Amygdala (tissue), 56 donors: ENCODE measurements around the gene SSH3.

Experiments used
- DNase-seq, 56 donors: peaks; one replicate each; lab custom pipeline; 2025; lab: John Stamatoyannopoulos, UW

SSH3 gene, protein sequence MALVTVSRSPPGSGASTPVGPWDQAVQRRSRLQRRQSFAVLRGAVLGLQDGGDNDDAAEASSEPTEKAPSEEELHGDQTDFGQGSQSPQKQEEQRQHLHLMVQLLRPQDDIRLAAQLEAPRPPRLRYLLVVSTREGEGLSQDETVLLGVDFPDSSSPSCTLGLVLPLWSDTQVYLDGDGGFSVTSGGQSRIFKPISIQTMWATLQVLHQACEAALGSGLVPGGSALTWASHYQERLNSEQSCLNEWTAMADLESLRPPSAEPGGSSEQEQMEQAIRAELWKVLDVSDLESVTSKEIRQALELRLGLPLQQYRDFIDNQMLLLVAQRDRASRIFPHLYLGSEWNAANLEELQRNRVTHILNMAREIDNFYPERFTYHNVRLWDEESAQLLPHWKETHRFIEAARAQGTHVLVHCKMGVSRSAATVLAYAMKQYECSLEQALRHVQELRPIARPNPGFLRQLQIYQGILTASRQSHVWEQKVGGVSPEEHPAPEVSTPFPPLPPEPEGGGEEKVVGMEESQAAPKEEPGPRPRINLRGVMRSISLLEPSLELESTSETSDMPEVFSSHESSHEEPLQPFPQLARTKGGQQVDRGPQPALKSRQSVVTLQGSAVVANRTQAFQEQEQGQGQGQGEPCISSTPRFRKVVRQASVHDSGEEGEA

DNA sequence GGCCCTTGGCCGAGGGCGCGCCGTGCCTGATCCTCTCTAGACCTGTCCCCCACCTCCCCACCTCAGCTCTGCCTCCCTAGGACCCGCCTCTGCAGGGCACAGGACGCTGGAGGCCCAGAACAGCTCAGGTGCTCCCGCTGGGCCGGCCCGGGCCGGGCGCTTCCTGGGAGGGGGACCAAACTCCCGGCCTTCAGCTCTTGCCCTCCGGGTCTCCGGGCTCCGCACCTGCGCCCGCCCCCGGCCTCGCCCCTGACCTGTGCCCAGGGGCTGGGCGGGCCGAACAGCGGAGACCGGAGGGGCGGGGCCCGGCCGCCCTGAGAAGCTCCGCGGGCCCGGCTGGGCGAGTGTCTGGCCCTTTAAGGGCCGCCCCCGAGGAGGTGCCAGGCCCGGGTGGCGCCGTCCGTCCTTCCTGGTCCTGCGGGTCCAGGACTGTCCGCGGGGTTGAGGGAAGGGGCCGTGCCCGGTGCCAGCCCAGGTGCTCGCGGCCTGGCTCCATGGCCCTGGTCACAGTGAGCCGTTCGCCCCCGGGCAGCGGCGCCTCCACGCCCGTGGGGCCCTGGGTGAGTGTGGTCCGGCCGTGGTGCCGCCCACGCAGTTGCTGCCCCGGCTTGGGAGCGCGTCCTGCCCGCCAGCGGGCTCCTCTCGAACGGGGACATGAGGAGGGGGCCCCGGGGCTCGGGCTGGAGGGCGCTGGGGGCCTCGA lies at the start of gene SSH3:
Gene SSH3, plus strand, starts transcription at position 399 of the 703 bp plus-strand sequence. Its CDS starts 96 bp downstream, at position 495.
- peak in 39 of 56 donors; percentile 22 to 80 (median 47) for DNase-seq

GRCh38 chr11:67253872-67254624 lies 49.3 kb upstream of the SSH3 start:
- DNase-seq = no peak

DNA sequence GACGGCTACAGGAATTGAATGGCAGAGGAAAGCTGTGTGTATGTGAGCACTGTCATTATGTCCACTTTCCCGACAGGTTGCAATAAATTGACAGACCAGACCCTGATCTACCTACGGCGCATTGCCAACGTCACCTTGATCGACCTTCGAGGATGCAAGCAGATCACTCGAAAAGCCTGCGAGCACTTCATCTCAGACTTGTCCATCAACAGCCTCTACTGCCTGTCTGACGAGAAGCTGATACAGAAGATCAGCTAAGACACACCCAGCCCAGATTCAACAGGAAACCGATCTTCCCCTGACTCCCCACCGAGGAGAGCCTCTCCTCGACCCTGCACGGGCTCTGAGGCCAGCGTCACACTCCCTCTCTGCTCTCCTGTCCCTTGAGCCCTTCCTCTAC lies 48.5 kb upstream of the SSH3 start:
- no peak for DNase-seq

- DNase-seq = no peak
These were observed 48.0 kb upstream of the SSH3 start for GRCh38 chr11:67255353-67255752.

GRCh38 chr11:67255864-67256263 lies 47.5 kb upstream of the SSH3 start:
- no peak for DNase-seq

GRCh38 chr11:67256477-67257135 lies 46.7 kb upstream of the SSH3 start:
- DNase-seq = no peak

- DNase-seq = no peak
These were observed 42.9 kb upstream of the SSH3 start for GRCh38 chr11:67260406-67260805.

DNA sequence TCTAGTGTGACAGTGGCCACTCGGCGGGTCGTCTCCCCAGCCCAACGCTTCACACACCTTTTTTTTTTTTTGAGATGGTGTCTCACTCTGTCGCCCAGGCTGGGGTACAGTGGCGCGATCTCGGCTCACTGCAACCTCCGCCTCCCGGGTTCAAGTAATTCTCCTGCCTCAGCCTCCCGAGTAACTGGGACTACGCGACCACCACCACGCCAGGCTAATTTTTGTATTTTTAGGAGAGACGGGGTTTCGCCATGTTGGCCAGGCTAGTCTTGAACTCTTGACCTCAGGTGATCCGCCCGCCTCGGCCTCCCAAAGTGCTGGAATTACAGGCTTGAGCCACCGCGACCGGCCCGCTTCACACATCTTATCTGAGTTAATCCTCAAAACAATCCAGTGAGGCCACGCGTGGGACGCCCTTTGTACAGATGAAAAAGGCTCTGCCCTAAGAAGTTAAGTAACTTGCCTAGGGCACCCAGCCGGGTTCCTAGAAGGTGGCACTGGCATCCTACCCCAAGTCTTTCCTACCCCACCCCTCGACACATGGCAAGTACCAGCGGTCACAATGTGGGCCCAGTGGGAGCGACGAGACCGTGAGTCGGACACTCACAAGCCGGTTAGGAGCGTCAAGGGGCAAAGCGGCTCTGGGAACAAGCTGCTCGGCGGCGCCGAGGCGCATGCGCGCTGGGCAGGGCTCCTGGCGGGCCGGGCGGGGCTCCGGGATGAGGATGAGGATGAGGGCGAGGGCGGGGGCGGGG lies 42.3 kb upstream of the SSH3 start:
- DNase-seq = peak in 36 of 56 donors; percentile 20 to 78 (median 46)

GRCh38 chr11:67261640-67261945 lies 41.7 kb upstream of the SSH3 start:
- peak in 2 of 56 donors; percentile 37 to 42 for DNase-seq

- DNase-seq = peak in 1 of 56 donors; percentile 35
These were observed 41.2 kb upstream of the SSH3 start for GRCh38 chr11:67261946-67262681.

DNA sequence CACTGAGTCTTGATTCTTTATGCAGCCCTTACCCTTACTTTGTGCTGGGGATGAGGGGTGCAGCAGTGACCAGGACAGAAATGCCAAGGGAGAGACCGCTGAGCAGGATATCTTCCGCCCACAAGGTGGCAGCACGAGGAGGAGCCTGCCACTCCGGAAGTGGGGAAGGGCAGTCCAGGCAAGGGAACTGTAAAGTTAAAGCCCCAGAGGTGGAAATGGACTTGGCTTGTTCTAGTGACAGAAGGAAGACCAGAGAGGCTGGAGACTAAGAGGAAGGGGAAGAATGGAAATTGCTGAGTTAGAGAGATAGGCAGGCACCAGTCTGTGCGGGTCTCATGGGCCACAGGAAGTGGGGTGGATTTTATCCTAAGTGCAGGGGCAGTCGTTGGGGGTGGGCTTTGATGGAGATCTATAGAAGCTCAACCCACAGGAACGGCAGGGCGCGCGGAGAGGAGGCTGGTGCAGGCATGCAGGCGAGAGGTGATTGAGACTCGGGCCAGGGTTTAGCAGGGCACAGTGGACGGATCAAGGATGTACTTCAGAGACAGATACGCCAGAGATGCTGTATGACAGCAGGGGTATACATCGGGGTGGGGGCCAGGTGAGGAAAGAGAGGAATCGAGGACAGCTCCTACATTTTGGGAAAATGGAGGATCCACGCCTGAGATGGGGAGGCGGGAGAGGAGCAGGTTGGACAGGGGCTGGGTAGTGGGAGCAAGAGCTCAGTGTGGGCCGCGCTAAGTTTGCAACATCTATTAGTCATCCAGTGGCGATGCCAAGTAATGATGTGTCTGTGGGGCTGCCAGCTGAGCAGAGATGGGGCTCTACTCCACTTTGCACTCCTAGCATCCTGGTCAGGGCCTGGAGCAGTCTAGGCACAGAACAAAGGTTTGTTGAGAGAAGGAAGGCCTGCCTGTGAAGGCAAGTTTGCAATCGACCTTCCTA lies 40.3 kb upstream of the SSH3 start:
- peak in 47 of 56 donors; percentile 22 to 80 (median 57) for DNase-seq

- DNase-seq = no peak
These were observed 39.1 kb upstream of the SSH3 start for GRCh38 chr11:67264260-67264659.

DNA sequence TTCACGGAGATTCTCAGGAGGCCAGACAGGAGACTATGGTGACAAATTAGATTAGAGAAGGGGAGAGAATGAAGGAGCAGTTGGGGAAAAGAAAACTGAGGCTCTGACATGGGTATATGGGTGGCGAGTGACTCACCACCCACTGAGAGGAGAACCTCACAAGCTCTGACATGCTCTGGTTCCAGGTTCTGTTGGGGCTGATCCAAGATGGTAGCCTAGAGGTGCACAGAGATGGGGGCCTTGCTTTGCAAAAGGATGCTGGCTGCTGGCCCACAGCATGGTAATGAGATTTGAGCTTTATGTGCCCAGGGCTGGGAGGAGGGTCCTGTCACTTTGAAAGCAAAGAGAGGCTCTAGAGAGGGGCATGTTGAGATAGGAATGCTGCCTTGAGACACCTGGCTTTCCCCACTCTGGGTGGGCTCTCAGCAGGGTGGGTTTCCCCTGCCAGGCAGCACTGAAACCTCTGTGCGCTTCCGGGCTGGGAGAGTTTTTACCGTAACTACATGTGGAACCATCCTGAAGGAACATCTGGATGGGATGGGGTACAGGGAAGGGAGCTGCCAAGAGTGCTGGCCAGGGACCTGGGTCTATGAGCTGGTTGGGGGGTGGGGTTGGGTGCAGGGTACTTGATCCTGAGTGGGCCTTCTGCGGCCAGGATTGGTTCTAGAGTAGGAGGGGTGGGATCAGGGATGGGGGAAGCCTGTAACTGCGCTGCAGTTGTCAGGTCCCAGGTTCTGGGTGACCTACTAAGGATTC lies 38.3 kb upstream of the SSH3 start:
- no peak for DNase-seq

GRCh38 chr11:67265633-67266448 lies 37.5 kb upstream of the SSH3 start:
- peak in 39 of 56 donors; percentile 30 to 82 (median 51) for DNase-seq

DNA sequence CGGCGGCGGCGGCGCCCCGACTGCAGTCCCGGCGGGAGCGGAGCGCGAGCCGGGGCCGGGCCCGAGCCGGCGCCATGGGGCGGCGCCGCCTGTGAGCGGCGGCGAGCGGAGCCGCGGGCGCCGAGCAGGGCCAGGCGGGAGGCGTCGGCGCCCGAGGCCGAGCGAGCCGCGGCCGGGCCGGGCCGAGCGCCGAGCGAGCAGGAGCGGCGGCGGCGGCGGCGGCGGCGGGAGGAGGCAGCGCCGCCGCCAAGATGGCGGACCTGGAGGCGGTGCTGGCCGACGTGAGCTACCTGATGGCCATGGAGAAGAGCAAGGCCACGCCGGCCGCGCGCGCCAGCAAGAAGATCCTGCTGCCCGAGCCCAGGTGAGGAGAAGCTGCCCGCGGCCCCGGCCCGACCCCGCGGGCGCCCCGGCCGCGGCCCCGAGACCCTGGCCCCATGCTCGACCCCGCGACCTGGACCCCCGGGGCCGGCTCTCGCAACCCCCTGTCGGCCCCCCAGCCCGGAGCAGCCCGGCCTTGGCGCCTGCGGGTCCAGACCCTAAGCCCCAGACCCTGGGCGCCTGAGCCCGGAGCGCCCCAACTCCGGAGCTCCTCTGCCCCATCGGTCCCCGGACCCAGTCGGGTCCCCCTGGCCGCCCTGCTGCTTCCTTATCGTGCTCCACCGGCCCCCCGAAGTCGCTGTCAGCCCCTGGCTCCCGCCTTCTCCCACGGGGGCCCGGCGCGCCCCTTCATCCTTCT lies 36.7 kb upstream of the SSH3 start, which contains the start of gene GRK2:
Gene GRK2, plus strand, starts transcription at position 25 of the 739 bp plus-strand sequence. Its CDS starts 227 bp downstream, at position 252.
- peak in 2 of 56 donors; percentile 32 to 47 for DNase-seq
